ENCODE data around the gene RAD17. TPM values are rescaled to one million over a fixed set of nuclear protein-coding genes. Genes with fewer than 3 reads are reported as not detected.
"Not testable (repeated sequence)": the region's sequence is repeated elsewhere in the genome, so short reads cannot be mapped to it uniquely, and the experiment has no call there.

The RAD17 gene
- total RNA-seq, 1 donor from 2014 or later, result 24.5 TPM

GRCh38 chr5:69455428-69455988 lies 85.9 kb downstream of the RAD17 start:
- H3K27me3 ChIP-seq (ENCODE audit: control insufficient read depth in 3 of 3, insufficient read depth in 3 of 3, low read length in 3 of 3); H3K36me3 ChIP-seq (ENCODE audit: control insufficient read depth in 3 of 3, insufficient read depth in 3 of 3, low read length in 3 of 3); H3K27ac ChIP-seq (ENCODE audit: low read depth, low read length); H3K4me1 ChIP-seq (ENCODE audit: control insufficient read depth in 3 of 3, insufficient read depth in 3 of 3, low read length in 3 of 3); H3K9me3 ChIP-seq (ENCODE audit: control insufficient read depth in 3 of 3, low read length in 3 of 3); H3K9ac ChIP-seq (ENCODE audit: low read depth in 1 of 3, low read length in 3 of 3); H3K4me3 ChIP-seq (ENCODE audit: low read length in 3 of 3): not testable (repeated sequence)

- H3K27me3 ChIP-seq (ENCODE audit: control insufficient read depth in 3 of 3, insufficient read depth in 3 of 3, low read length in 3 of 3), result no peaks in the 10 kb centered on the region
- no peaks in the 10 kb centered on the region for H3K9me3 ChIP-seq (ENCODE audit: control insufficient read depth in 3 of 3, low read length in 3 of 3)
- H3K9ac ChIP-seq (ENCODE audit: low read depth in 1 of 3, low read length in 3 of 3), result no peak overlapping the region
- no peaks in the 10 kb centered on the region for H3K4me1 ChIP-seq (ENCODE audit: control insufficient read depth in 3 of 3, insufficient read depth in 3 of 3, low read length in 3 of 3)
- H3K4me3 ChIP-seq (ENCODE audit: low read length in 3 of 3), result no peak overlapping the region
- H3K27ac ChIP-seq (ENCODE audit: low read depth, low read length), result no peak overlapping the region
- H3K36me3 ChIP-seq (ENCODE audit: control insufficient read depth in 3 of 3, insufficient read depth in 3 of 3, low read length in 3 of 3), result no peaks in the 10 kb centered on the region
Measured at GRCh38 chr5:69462170-69462569, 92.6 kb downstream of the RAD17 start.

Other genes with a start within 250 kb of the RAD17 start
- 34.4 TPM for gene CCNB1, start 202.7 kb upstream of the RAD17 start, total RNA-seq
- 4.2 TPM for gene CENPH, start 180.2 kb upstream of the RAD17 start, total RNA-seq
- gene CDK7, start 134.9 kb upstream of the RAD17 start, total RNA-seq, result 31.3 TPM
- gene CCDC125, start 37.0 kb upstream of the RAD17 start, total RNA-seq, result 1.6 TPM
- gene AK6, start 298 bp upstream of the RAD17 start, total RNA-seq, result 7.8 TPM
- 26.1 TPM for gene TAF9, start 298 bp upstream of the RAD17 start, total RNA-seq
- gene MARVELD2, start 45.3 kb downstream of the RAD17 start, total RNA-seq, result 0.52 TPM
- gene OCLN, start 123.0 kb downstream of the RAD17 start, total RNA-seq, result 0.52 TPM
- gene GTF2H2C, start 190.4 kb downstream of the RAD17 start, total RNA-seq, result 39.1 TPM